GM12874 (cell line): ENCODE results near the gene CPPED1.

Experiments used
- TF ChIP-seq, protein P1 (sequence below): IDR thresholded peaks from 2 replicates; pipeline ENCODE4 v1.5.1; 2011; ENCODE audit warnings: low read depth, mild to moderate bottlenecking, control low read depth, low read length, moderate library complexity; ENCODE audit not compliant: insufficient read depth

The CPPED1 gene

DNA sequence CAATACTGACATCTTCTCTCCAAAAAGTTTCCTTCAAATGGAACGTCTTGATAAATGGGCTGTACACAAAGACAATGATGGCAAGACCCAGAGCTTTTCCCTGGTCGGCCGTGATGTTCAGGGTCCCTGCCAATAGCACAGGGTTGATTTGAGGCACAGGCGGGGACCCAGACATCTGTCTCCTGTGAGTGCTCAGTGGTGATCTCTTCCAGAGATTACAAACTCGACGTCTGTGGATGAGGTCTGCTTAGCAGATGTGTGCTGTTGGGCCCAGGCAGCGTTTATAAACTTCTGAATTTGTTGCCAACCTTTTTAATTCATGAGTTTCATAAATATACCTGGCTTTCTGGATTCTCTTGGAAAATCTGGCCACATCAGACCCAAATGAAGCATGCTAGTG is 14.9 kb downstream of the CPPED1 start:
- TF ChIP-seq, protein P1, sequence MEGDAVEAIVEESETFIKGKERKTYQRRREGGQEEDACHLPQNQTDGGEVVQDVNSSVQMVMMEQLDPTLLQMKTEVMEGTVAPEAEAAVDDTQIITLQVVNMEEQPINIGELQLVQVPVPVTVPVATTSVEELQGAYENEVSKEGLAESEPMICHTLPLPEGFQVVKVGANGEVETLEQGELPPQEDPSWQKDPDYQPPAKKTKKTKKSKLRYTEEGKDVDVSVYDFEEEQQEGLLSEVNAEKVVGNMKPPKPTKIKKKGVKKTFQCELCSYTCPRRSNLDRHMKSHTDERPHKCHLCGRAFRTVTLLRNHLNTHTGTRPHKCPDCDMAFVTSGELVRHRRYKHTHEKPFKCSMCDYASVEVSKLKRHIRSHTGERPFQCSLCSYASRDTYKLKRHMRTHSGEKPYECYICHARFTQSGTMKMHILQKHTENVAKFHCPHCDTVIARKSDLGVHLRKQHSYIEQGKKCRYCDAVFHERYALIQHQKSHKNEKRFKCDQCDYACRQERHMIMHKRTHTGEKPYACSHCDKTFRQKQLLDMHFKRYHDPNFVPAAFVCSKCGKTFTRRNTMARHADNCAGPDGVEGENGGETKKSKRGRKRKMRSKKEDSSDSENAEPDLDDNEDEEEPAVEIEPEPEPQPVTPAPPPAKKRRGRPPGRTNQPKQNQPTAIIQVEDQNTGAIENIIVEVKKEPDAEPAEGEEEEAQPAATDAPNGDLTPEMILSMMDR = no peak

DNA sequence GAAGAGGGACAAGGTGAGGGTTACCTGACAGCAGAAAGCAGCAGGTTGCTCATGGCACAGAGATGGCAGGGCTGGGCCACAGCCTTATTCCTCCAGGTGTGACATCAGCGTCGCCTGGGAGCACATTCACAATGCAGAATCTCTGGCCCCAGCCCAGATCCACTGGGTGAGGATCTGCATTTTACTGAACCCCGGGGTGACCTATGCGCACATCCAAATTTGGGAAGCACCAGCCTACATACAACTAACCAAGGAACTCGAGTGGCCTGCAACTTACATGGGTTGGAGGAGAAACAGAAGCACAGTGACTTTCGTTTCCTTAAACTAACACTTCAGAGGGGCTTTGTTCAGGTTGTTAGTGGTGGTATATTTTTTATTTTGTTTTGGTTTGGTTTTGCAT is 17.6 kb downstream of the CPPED1 start:
- TF ChIP-seq, protein P1 = no peak

DNA sequence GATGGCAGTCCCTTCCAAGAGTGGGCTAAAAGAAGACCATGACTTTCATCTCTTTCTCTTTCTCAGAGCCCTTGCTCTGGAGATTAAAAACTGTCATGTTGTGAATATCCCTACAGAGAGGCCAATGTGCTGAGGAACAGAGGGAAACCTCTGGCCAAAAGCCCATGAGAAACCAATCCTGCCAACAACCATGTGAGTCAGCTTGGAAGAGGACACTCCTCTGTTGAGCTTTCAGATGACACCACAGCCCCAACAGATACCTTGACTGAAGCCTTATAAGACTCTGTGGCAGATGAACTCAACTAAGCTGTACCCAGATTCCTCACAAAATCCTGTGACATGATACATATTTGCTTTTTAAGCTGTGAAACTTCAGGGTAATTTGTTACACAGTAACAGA is 19.6 kb downstream of the CPPED1 start:
- TF ChIP-seq, protein P1 = no peak

DNA sequence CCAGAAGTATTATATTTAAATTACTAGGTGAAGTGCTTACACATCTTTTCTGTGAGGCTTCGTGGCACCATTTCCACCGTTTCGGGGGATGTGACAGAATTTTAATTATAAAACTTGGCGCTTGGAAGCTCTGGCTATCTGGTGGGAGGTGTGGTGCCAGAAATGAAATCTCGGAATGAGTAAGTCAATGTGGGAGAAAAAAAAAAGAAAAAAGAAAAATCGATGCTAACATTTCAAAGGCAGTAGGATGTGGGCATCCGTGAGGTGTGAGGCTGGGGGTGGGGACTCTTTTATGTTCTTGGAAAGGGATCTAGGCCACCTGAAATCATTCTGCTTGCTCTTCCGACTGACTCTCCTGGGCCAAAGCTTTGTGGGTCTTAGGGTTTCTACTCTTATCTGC is 21.9 kb downstream of the CPPED1 start:
- TF ChIP-seq, protein P1 = no peak

DNA sequence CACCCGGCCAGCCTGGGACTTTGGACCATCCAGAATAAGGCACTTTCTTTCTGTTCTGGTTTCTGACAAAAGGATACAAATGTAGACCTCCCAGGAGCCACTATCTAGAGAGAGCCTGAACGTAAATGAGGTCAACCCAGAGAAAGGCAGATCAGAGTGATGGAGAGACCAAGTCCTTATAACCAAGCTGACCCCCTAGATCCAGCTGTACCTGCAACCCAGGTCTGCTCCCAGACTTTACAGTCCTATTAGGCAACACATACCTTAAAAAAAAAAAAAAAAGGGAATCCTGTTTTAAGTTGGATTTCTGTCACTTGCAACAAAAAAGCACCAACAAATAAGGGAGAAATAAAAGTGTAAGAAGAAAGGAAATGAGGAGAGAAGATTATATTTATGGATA is 23.2 kb downstream of the CPPED1 start:
- TF ChIP-seq, protein P1 = no peak

DNA sequence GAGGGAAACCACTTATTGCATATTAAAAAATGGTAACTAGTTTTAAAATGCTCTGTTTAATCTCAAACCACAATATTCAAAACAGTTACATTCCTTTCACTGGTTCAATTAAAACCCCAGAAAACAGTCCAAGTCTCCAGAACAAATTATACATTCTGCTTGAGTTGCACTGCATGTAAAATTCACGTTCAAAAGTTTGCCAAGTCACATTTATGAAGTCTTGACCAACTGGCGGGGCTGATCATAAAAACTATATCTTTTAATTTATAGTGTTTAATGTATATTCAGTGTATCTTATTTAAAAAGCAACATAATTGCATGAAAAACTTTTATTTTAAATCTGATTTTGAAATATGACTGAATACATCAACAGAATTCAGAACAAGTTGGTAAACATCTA is 25.0 kb downstream of the CPPED1 start:
- TF ChIP-seq, protein P1 = no peak

DNA sequence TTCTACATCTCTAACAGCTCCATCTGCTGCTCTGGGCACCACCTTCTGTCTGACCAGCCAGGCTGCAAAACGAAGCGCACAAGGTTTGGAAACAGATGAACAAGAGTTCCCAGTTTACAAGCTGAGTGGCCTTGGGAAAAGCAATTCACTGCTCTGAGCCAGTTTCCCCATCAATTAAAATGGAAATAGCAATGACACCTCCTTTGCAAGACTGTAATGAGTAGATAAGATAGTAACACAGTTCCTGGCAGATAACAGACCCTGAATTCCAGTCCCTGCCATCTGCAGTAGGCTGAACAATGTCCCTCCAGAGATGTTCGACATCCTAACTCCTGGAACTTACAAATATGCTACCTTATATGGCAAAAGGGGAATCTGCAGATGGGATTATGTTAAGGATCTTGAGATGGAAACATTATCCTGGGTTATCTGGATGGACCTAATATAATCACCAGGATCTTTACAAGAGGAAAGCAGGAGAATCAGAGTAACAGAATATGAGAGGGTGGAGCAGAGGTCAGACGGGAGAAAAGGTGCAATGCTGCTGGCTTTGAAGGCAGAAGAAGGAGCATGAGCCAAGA is 27.9 kb downstream of the CPPED1 start:
- TF ChIP-seq, protein P1 = no peak

DNA sequence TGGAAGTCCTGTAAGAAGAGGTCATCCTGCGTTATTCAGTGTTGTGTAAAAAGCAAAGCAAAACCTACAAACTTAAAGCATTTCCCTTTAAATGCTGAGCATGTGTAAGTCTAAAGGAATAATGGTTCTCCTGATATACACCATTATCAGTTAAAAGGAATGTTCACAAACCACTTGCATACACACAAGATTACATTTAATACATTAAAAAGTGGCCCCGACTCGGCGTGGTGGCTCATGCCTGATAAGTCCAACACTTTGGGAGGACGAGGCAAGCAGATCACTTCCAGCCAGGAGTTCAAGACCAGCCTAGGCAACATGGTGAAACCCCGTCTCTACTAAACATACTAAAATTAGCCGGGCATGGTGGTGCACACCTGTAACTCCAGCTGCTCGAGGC is 30.5 kb downstream of the CPPED1 start:
- TF ChIP-seq, protein P1 = no peak
